Motor neuron (in vitro differentiated cells): Measurements from ENCODE around the gene AATK. TPM values are rescaled to one million over a fixed set of nuclear protein-coding genes. Genes with fewer than 3 reads are reported as not detected.
A peak's percentile ranks its signal among the peaks of the same experiment; 100 is the strongest.

Experiments
- ATAC-seq, 8 experiments: fragments of 200-7000 bp; cut with Tn5 transposase; replicated peaks in 6 of 8; 2 replicates each; pipeline ENCODE4 v1.8.0; 2021; ENCODE audit warnings: mild to moderate bottlenecking in 8 of 8, moderate library complexity in 8 of 8
- H3K27ac ChIP-seq, 2 donors: fragments of 250-450 bp; sonication (Bioruptor Pico); 2 replicates each; pipeline ENCODE4 v1.9.0; 2021; ENCODE audit warnings: antibody characterized with exemption in 2 of 2, mild to moderate bottlenecking in 2 of 2, moderate library complexity in 1 of 2
- H3K4me1 ChIP-seq, 2 donors: fragments of 250-450 bp; sonication (Bioruptor Pico); replicated peaks in 1 of 2; 2 replicates each; pipeline ENCODE4 v1.6.1; 2021; ENCODE audit warnings: antibody characterized with exemption in 2 of 2, mild to moderate bottlenecking in 2 of 2, moderate library complexity in 1 of 2
- H3K4me3 ChIP-seq, 5 donors: fragments of 250-450 bp; sonication (Bioruptor Pico); 2 replicates each; pipeline ENCODE4 v1.9.0; 2021; ENCODE audit warnings: antibody characterized with exemption in 5 of 5, mild to moderate bottlenecking in 5 of 5, moderate library complexity in 4 of 5
- WGBS, 10 experiments: fragments of 450-650 bp; shearing (Covaris generic); methylation state at CpG; one replicate each; pipeline ENCODE4 v1.0.0; 2022; 5-methylcytosine and 5-hydroxymethylcytosine counted together
- in situ Hi-C, 9 experiments: fragments of 400-800 bp; cut with MboI; loops; one replicate each; pipeline ENCODE4 v1.15.0; 2021; ENCODE audit warnings: low sequenced_read_pairs in 9 of 9, low pct_unique_long_range_greater_than_20kb in 2 of 9; ENCODE audit not compliant: unreplicated experiment in 9 of 9
- total RNA-seq, 8 experiments: library from RNA; unstranded; fragments of 300-600 nt; gene quantifications; 2 replicates each; pipeline versions ENCODE4 v1.2.3 to v1.2.4, GENCODE V29; 2022

The AATK gene
- total RNA-seq, 8 experiments from 2014 or later: 0.36 to 8.1 (median 3.9) TPM

- ATAC-seq: peak; percentile 62 to 88 (median 74)
- Histone ChIP-seq H3K4me3 (peak overlapping the region; percentile 17 to 41 (median 25)), H3K4me1 (peaks cover 5 to 8% of the 10 kb centered on the region in 2 donors), H3K27ac (no peak overlapping the region)
- WGBS, 10 experiments: no CpG with 5 or more reads among the region's 89 CpGs
- in situ Hi-C loops: loop anchor here in 1 of 9 experiments (25.0 kb wide), 1 partner anchor 107 kb away; no protein-coding TSS in a partner anchor
These were observed 46.5 kb downstream of the AATK start for GRCh38 chr17:81119223-81120148.

- Histone ChIP-seq H3K27ac (no peak overlapping the region), H3K4me3 (peak overlapping the region in 4 of 5 donors; percentile 3 to 41 (median 25)), H3K4me1 (peaks cover 5 to 8% of the 10 kb centered on the region in 2 donors)
- in situ Hi-C loops: loop anchor here in 1 of 9 experiments (25.0 kb wide), 1 partner anchor 106 kb away; no protein-coding TSS in a partner anchor
- peak in 2 of 8 experiments; percentile 0 to 1 for ATAC-seq
- WGBS, 10 experiments: 13 to 93% (median 53%) methylated on average over 2 to 7 of the region's 24 CpGs; no CpG with 5 or more reads in 6 of the 10 experiments
These were observed 47.5 kb downstream of the AATK start for GRCh38 chr17:81118308-81119221.

- ATAC-seq: no peak
- no CpG with 5 or more reads among the region's 20 CpGs for WGBS, 10 experiments
- in situ Hi-C loops: loop anchor here in 1 of 9 experiments (25.0 kb wide), 1 partner anchor 105 kb away; no protein-coding TSS in a partner anchor
- no peak overlapping the region for H3K4me3 ChIP-seq
- peaks cover 5 to 11% of the 10 kb centered on the region in 2 donors for H3K4me1 ChIP-seq
- H3K27ac ChIP-seq: no peak overlapping the region
These were observed 48.3 kb downstream of the AATK start for GRCh38 chr17:81117672-81118198.

- no peak overlapping the region for H3K4me3 ChIP-seq
- in situ Hi-C loops: loop anchor here in 1 of 9 experiments (25.0 kb wide), 1 partner anchor 104 kb away; no protein-coding TSS in a partner anchor
- H3K4me1 ChIP-seq: peaks cover 5 to 8% of the 10 kb centered on the region in 2 donors
- no peak overlapping the region for H3K27ac ChIP-seq
- WGBS, 10 experiments: 90 to 100% (median 100%) methylated on average over 1 to 7 of the region's 8 CpGs; no CpG with 5 or more reads in 4 of the 10 experiments
- ATAC-seq: no peak
These were observed 49.3 kb downstream of the AATK start for GRCh38 chr17:81116704-81117103.

GRCh38 chr17:81115749-81116464 lies 50.1 kb downstream of the AATK start:
- no peak for ATAC-seq
- H3K4me3 ChIP-seq: no peak overlapping the region
- 40 to 100% (median 82%) methylated on average over 1 to 8 of the region's 22 CpGs; no CpG with 5 or more reads in 6 of the 10 experiments for WGBS, 10 experiments
- no peak overlapping the region for H3K27ac ChIP-seq
- in situ Hi-C loops: loop anchor here in 1 of 9 experiments (25.0 kb wide), 1 partner anchor 104 kb away; no protein-coding TSS in a partner anchor
- peaks cover 5 to 8% of the 10 kb centered on the region in 2 donors for H3K4me1 ChIP-seq

- WGBS, 10 experiments: no CpG with 5 or more reads among the region's 11 CpGs
- in situ Hi-C loops: loop anchor here in 1 of 9 experiments (25.0 kb wide), 1 partner anchor 103 kb away; no protein-coding TSS in a partner anchor
- no peak overlapping the region for H3K4me3 ChIP-seq
- no peak overlapping the region for H3K27ac ChIP-seq
- ATAC-seq: no peak
- H3K4me1 ChIP-seq: peaks cover 5 to 8% of the 10 kb centered on the region in 2 donors
These were observed 50.8 kb downstream of the AATK start for GRCh38 chr17:81115219-81115618.

GRCh38 chr17:81114351-81115093 lies 51.5 kb downstream of the AATK start:
- no peak overlapping the region for H3K27ac ChIP-seq
- ATAC-seq: no peak
- peaks cover 5 to 8% of the 10 kb centered on the region in 2 donors for H3K4me1 ChIP-seq
- H3K4me3 ChIP-seq: no peak overlapping the region
- in situ Hi-C loops: loop anchor here in 1 of 9 experiments (25.0 kb wide), 1 partner anchor 102 kb away; no protein-coding TSS in a partner anchor
- WGBS, 10 experiments: 50 to 100% (median 79%) methylated on average over 2 to 8 of the region's 19 CpGs; no CpG with 5 or more reads in 3 of the 10 experiments

GRCh38 chr17:81113158-81113724 lies 52.8 kb downstream of the AATK start:
- peak in 2 of 8 experiments; percentile 1 to 3 for ATAC-seq
- H3K4me1 ChIP-seq: peaks cover 0 to 3% of the 10 kb centered on the region in 2 donors
- no peak overlapping the region for H3K27ac ChIP-seq
- no peak overlapping the region for H3K4me3 ChIP-seq
- in situ Hi-C loops: loop anchor here in 1 of 9 experiments (25.0 kb wide), 1 partner anchor 101 kb away; no protein-coding TSS in a partner anchor
- no CpG with 5 or more reads among the region's 21 CpGs for WGBS, 10 experiments

- H3K4me3 ChIP-seq: no peak overlapping the region
- 80 to 93% methylated on average over 1 to 6 of the region's 23 CpGs; no CpG with 5 or more reads in 8 of the 10 experiments for WGBS, 10 experiments
- H3K4me1 ChIP-seq: peaks cover 0 to 3% of the 10 kb centered on the region in 2 donors
- ATAC-seq: no peak
- in situ Hi-C loops: loop anchor here in 1 of 9 experiments (25.0 kb wide), 1 partner anchor 100 kb away; no protein-coding TSS in a partner anchor
- H3K27ac ChIP-seq: no peak overlapping the region
These were observed 53.6 kb downstream of the AATK start for GRCh38 chr17:81112450-81112849.

- no peak overlapping the region for H3K4me3 ChIP-seq
- WGBS, 10 experiments: 63 to 82% (median 76%) methylated on average over 2 to 5 of the region's 10 CpGs; no CpG with 5 or more reads in 6 of the 10 experiments
- H3K4me1 ChIP-seq: peaks cover 0 to 3% of the 10 kb centered on the region in 2 donors
- H3K27ac ChIP-seq: no peak overlapping the region
- peak in 1 of 8 experiments; percentile 9 for ATAC-seq
- in situ Hi-C loops: loop anchor here in 1 of 9 experiments (25.0 kb wide), 1 partner anchor 99 kb away; no protein-coding TSS in a partner anchor
These were observed 55.0 kb downstream of the AATK start for GRCh38 chr17:81111066-81111465.
